H1 (cell line): ENCODE measurements around the gene SCYGR1. TPM values are rescaled to one million over a fixed set of nuclear protein-coding genes. Genes with fewer than 3 reads are reported as not detected.

ENCODE experiments used
- CTCF ChIA-PET: fragments of 300-600 bp; sonication (Branson Sonifier 250); formaldehyde crosslinking; loops from one replicate; lab custom pipeline; 2021; ENCODE audit not compliant: partially characterized antibody; lab: Charles Lee
- POLR2A ChIA-PET: fragments of 300-600 bp; sonication (Branson Sonifier 250); formaldehyde crosslinking; loops from one replicate; lab custom pipeline; 2021; ENCODE audit warnings: inconsistent platforms; ENCODE audit not compliant: partially characterized antibody; lab: Charles Lee
- DNase-seq, 2 experiments: peaks; one replicate each; pipeline versions ENCODE4 v3.0.0 to v3.0.0-alpha.2; 2010 to 2022; ENCODE audit warnings: low spot score in 2 of 2, low read depth in 1 of 2, mixed read lengths in 1 of 2
- FAIRE-seq: peaks from 2 replicates; lab custom pipeline; 2011; peaks lifted over from hg19 to GRCh38; lab: Jason Lieb, UNC
- H2AFZ ChIP-seq: 2 replicates; pipeline ENCODE4 v1.8.1; 2012; ENCODE audit warnings: low read length, inconsistent platforms
- H2AK5ac ChIP-seq: 2 replicates; pipeline ENCODE4 v1.6.1; 2013; ENCODE audit warnings: low read depth, low read length
- H2BK120ac ChIP-seq: replicated peaks from 2 replicates; pipeline ENCODE3; 2013; ENCODE audit warnings: low read depth, low read length, inconsistent platforms
- H2BK12ac ChIP-seq: 2 replicates; pipeline ENCODE4 v1.6.1; 2013; ENCODE audit warnings: low read depth, low read length
- H2BK15ac ChIP-seq: 2 replicates; pipeline ENCODE4 v1.6.1; 2013; ENCODE audit warnings: low read length
- H2BK20ac ChIP-seq: 2 replicates; pipeline ENCODE4 v1.6.1; 2013; ENCODE audit warnings: low read length
- H2BK5ac ChIP-seq: 2 replicates; pipeline ENCODE4 v1.6.1; 2013; ENCODE audit warnings: low read depth, low read length
- H3K14ac ChIP-seq: 2 replicates; pipeline ENCODE4 v1.6.1; 2013; ENCODE audit warnings: inconsistent platforms; ENCODE audit not compliant: insufficient read length
- H3K18ac ChIP-seq: 2 replicates; pipeline ENCODE4 v1.6.1; 2013; ENCODE audit warnings: low read length; ENCODE audit errors: extremely low read depth
- H3K23ac ChIP-seq: 2 replicates; pipeline ENCODE4 v1.6.1; 2013; ENCODE audit warnings: inconsistent platforms; ENCODE audit not compliant: insufficient read length
- H3K23me2 ChIP-seq: 2 replicates; pipeline ENCODE4 v1.6.1; 2013; ENCODE audit warnings: low read depth, low read length
- H3K27ac ChIP-seq: 2 replicates; pipeline ENCODE4 v1.6.1; 2011; ENCODE audit warnings: low read depth, low read length, inconsistent platforms
- H3K27me3 ChIP-seq, 4 experiments: replicated peaks in 1 of 4; 1 replicate in 1 of 4; 2 replicates in 3 of 4; pipeline versions ENCODE4 v1.6.1 to v1.8.1; 2011 to 2013; ENCODE audit warnings: low read length in 3 of 4, mild to moderate bottlenecking in 3 of 4, inconsistent platforms in 2 of 4, mixed read lengths in 2 of 4, moderate library complexity in 1 of 4; ENCODE audit not compliant: control insufficient read depth in 3 of 4, insufficient read depth in 3 of 4; ENCODE audit errors: extremely low read depth in 1 of 4
- H3K36me3 ChIP-seq, 4 experiments: 2 replicates each; pipeline versions ENCODE4 v1.6.1 to v1.8.1; 2011 to 2013; ENCODE audit warnings: mild to moderate bottlenecking in 4 of 4, low read length in 3 of 4, moderate library complexity in 2 of 4, control low read depth in 1 of 4, inconsistent platforms in 1 of 4; ENCODE audit not compliant: insufficient read depth in 4 of 4, control insufficient read depth in 2 of 4
- H3K4ac ChIP-seq: replicated peaks from 2 replicates; pipeline ENCODE3; 2013; ENCODE audit warnings: low read length, low read depth, mixed read lengths, inconsistent platforms; ENCODE audit not compliant: insufficient read length
- H3K4me1 ChIP-seq, 4 experiments: replicated peaks in 1 of 4; 1 replicate in 1 of 4; 2 replicates in 3 of 4; pipeline versions ENCODE4 v1.6.1 to v1.8.1; 2011 to 2013; ENCODE audit warnings: low read length in 3 of 4, inconsistent platforms in 2 of 4, mixed read lengths in 1 of 4; ENCODE audit not compliant: insufficient read depth in 4 of 4, control insufficient read depth in 3 of 4
- H3K4me2 ChIP-seq, 2 experiments: 2 replicates each; pipeline versions ENCODE4 v1.6.1 to v1.8.1; 2011 to 2013; ENCODE audit warnings: low read depth in 2 of 2, low read length in 2 of 2, control low read depth in 1 of 2, inconsistent platforms in 1 of 2, mild to moderate bottlenecking in 1 of 2; ENCODE audit not compliant: insufficient read depth in 1 of 2
- H3K4me3 ChIP-seq, 4 experiments: fragments of 200-600, 300-600 bp in 1 of 4; sonication (generic), shearing (Covaris generic), sonication (Bioruptor Twin) in 1 of 4; 2 replicates each; pipeline versions ENCODE4 v1.5.1 to v1.8.1; 2011 to 2016; ENCODE audit warnings: low read length in 4 of 4, low read depth in 3 of 4, control low read depth in 2 of 4, inconsistent platforms in 2 of 4, mild to moderate bottlenecking in 2 of 4, mixed read lengths in 1 of 4, moderate library complexity in 1 of 4; ENCODE audit not compliant: insufficient read depth in 2 of 4; ENCODE audit errors: extremely low read depth in 1 of 4
- H3K56ac ChIP-seq: replicated peaks from 2 replicates; pipeline ENCODE3; 2013; ENCODE audit warnings: low read depth, mild to moderate bottlenecking, mixed read lengths, low read length, inconsistent platforms; ENCODE audit not compliant: insufficient read length
- H3K79me1 ChIP-seq: 2 replicates; pipeline ENCODE4 v1.6.1; 2013; ENCODE audit warnings: low read depth, low read length, control low read depth
- H3K79me2 ChIP-seq, 2 experiments: 2 replicates each; pipeline versions ENCODE4 v1.6.1 to v1.8.1; 2012 to 2013; ENCODE audit warnings: low read length in 2 of 2, mild to moderate bottlenecking in 2 of 2, inconsistent platforms in 1 of 2; ENCODE audit not compliant: insufficient read depth in 2 of 2, control insufficient read depth in 1 of 2
- H3K9ac ChIP-seq, 4 experiments: replicated peaks in 1 of 4; 1 replicate in 1 of 4; 2 replicates in 3 of 4; pipeline versions ENCODE4 v1.6.1 to v1.8.1; 2011 to 2013; ENCODE audit warnings: low read depth in 3 of 4, low read length in 3 of 4, control low read depth in 2 of 4, mild to moderate bottlenecking in 2 of 4, moderate library complexity in 2 of 4, inconsistent platforms in 1 of 4; ENCODE audit errors: extremely low read depth in 1 of 4
- H3K9me3 ChIP-seq, 2 experiments: 2 replicates each; pipeline versions ENCODE4 v1.6.1 to v1.8.1; 2012 to 2013; ENCODE audit warnings: mild to moderate bottlenecking in 2 of 2, moderate library complexity in 2 of 2, control low read depth in 1 of 2, inconsistent platforms in 1 of 2, low read depth in 1 of 2, low read length in 1 of 2, mixed read lengths in 1 of 2; ENCODE audit not compliant: insufficient read depth in 2 of 2
- H4K20me1 ChIP-seq, 2 experiments: replicated peaks in 1 of 2; 2 replicates each; pipeline versions ENCODE3 to v1.8.1; 2011 to 2013; ENCODE audit warnings: inconsistent platforms in 2 of 2, low read length in 2 of 2, mild to moderate bottlenecking in 1 of 2; ENCODE audit not compliant: insufficient read depth in 2 of 2, control insufficient read depth in 1 of 2
- H4K5ac ChIP-seq: 2 replicates; pipeline ENCODE4 v1.6.1; 2013; ENCODE audit warnings: low read length, low read depth, mixed read lengths, inconsistent platforms; ENCODE audit not compliant: insufficient read length
- H4K8ac ChIP-seq: 2 replicates; pipeline ENCODE4 v1.8.0; 2013; ENCODE audit warnings: mild to moderate bottlenecking, moderate library complexity, low read length, inconsistent platforms; ENCODE audit not compliant: insufficient read depth; ENCODE audit errors: extremely low read depth
- H4K91ac ChIP-seq: replicated peaks from 2 replicates; pipeline ENCODE3; 2013; ENCODE audit warnings: low read length, mixed read lengths, inconsistent platforms; ENCODE audit not compliant: insufficient read length
- CEBPB ChIP-seq: IDR thresholded peaks from 2 replicates; pipeline ENCODE4 v1.6.1; 2012; ENCODE audit warnings: low read depth, low read length
- CHD2 ChIP-seq: IDR thresholded peaks from 2 replicates; pipeline ENCODE4 v1.6.1; 2012; ENCODE audit warnings: low read length, improper control_type of control experiment
- EGR1 ChIP-seq: IDR thresholded peaks from 2 replicates; pipeline ENCODE4 v1.6.1; 2011; ENCODE audit warnings: low read depth, low read length, borderline replicate concordance
- HDAC2 ChIP-seq, 2 experiments: fragments of 300-600 bp in 1 of 2; sonication (generic) in 1 of 2; IDR thresholded peaks; 2 replicates each; pipeline ENCODE4 v1.6.1; 2011 to 2012; ENCODE audit warnings: low read depth in 2 of 2, low read length in 2 of 2, mild to moderate bottlenecking in 2 of 2, moderate library complexity in 2 of 2, borderline replicate concordance in 1 of 2, inconsistent platforms in 1 of 2
- NANOG ChIP-seq: IDR thresholded peaks from 2 replicates; pipeline ENCODE4 v1.6.1; 2011; ENCODE audit warnings: low read length, low read depth, mild to moderate bottlenecking, inconsistent platforms; ENCODE audit not compliant: insufficient read depth, poor library complexity, severe bottlenecking
- NRF1 ChIP-seq: IDR thresholded peaks from 2 replicates; pipeline ENCODE4 v1.6.1; 2011; ENCODE audit warnings: mild to moderate bottlenecking, low read depth, low read length, improper control_type of control experiment
- PHF8 ChIP-seq: fragments of 200-600 bp; sonication (generic); conservative IDR thresholded peaks from 2 replicates; pipeline ENCODE4 v1.7.1; 2012; ENCODE audit warnings: low read depth, mild to moderate bottlenecking, inconsistent platforms, low read length, moderate library complexity
- RAD21 ChIP-seq, 2 experiments: IDR thresholded peaks in 1 of 2; conservative IDR thresholded peaks in 1 of 2; 2 replicates each; pipeline ENCODE4 v1.6.1; 2011; ENCODE audit warnings: low read depth in 2 of 2, low read length in 2 of 2, improper control_type of control experiment in 1 of 2, inconsistent platforms in 1 of 2, mild to moderate bottlenecking in 1 of 2, moderate library complexity in 1 of 2
- RFX5 ChIP-seq: IDR thresholded peaks from 2 replicates; pipeline ENCODE4 v1.6.1; 2011; ENCODE audit warnings: low read depth, low read length, improper control_type of control experiment, borderline replicate concordance
- ZNF274 ChIP-seq: IDR thresholded peaks from 2 replicates; pipeline ENCODE4 v1.7.0; 2012; ENCODE audit warnings: low read length, borderline replicate concordance; ENCODE audit errors: extremely low read depth
- WGBS, 2 experiments: shearing (Covaris generic) in 1 of 2; methylation state at CpG; one replicate each; pipeline versions ENCODE4 v1.1.6 to v1.1.7; 2013 to 2015; ENCODE audit warnings: low lambda C conversion rate in 2 of 2, mixed read lengths in 2 of 2, inconsistent platforms in 1 of 2, low coverage in 1 of 2, missing lambda C conversion rate in 1 of 2; ENCODE audit not compliant: insufficient replicate concordance in 2 of 2, insufficient coverage in 1 of 2, insufficient read length in 1 of 2; ENCODE audit errors: extremely low coverage in 1 of 2, missing lambda C conversion rate in 1 of 2; 5-methylcytosine and 5-hydroxymethylcytosine counted together
- polyA plus RNA-seq, 7 experiments: library from polyadenylated mRNA; depleted of rRNA in 3 of 7; stranded (reverse) in 5 of 7; unstranded in 2 of 7; fragments of >200 nt in 5 of 7; fragments of 200-250 nt in 2 of 7; gene quantifications; 1 replicate in 5 of 7; 2 replicates in 1 of 7; 4 replicates in 1 of 7; pipeline versions ENCODE4 v1.2.1 to v1.2.3, GENCODE V29; 2011 to 2013; ENCODE audit warnings: missing spikeins in 2 of 7, mixed read lengths in 2 of 7
- total RNA-seq: library from RNA; stranded (reverse); fragmentation: NEBNext Ultra II Directional; extraction: Animal tissue kit (Norgen Biotek cat#: 25700); gene quantifications from 2 replicates; pipeline ENCODE4 v1.2.1, GENCODE V29; 2021
- TF ChIP-seq, protein P1 (sequence below): IDR thresholded peaks from 2 replicates; pipeline ENCODE4 v1.6.1; 2012; ENCODE audit warnings: low read length, inconsistent platforms

The SCYGR1 gene
- total and polyA plus RNA-seq, 2 of the 8 experiments (the other 6 are each of a cell fraction or from before 2014, with no cell fraction given), result not detected

DNA sequence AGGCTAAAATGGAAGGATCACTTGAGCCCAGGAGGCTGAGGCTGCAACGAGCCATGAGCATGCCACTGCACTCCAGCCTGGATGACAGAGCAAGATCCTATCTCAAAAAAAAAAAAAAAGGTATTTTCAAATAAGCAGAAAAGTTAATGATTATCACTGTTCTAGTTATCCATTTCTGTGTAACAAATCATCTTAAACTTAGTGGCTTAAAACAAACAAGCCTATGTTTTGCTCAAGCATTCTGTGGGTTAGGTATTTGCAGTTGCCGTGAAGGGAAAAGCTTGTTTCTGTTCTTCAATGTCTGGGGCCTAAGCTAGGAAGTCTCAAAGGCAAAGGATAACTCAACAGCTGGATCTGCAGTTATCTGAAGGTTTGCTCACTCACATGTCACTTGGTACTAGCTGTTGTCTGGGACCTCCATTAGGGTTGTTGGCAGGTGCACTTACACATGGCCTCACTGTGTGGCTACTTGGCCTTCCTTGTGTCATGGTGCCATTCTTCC, 48.6 kb downstream of the SCYGR1 start:
- Histone ChIP-seq H4K91ac (no peak overlapping the region), H3K79me2 (no peaks in the 10 kb centered on the region), H2AK5ac (no peak overlapping the region), H4K20me1 (peaks cover 0 to 3% of the 10 kb centered on the region in 2 experiments), H3K23ac (no peak overlapping the region), H3K4me2 (no peak overlapping the region), H3K23me2 (no peaks in the 10 kb centered on the region), H2BK120ac (no peak overlapping the region), H4K5ac (no peak overlapping the region), H4K8ac (no peak overlapping the region), H3K18ac (no peak overlapping the region), H2BK12ac (no peak overlapping the region), H3K4me1 (no peaks in the 10 kb centered on the region), H2BK20ac (no peak overlapping the region), H3K27me3 (no peaks in the 10 kb centered on the region), H3K9me3 (no peaks in the 10 kb centered on the region), H2AFZ (no peak overlapping the region), H3K36me3 (peaks cover 6 to 43% (median 8%) of the 10 kb centered on the region in 4 experiments; a peak in 6 of 8 replicates), H3K9ac (no peak overlapping the region), H3K56ac (no peak overlapping the region), H2BK5ac (no peak overlapping the region), H3K27ac (no peak overlapping the region), H3K14ac (no peak overlapping the region), H3K4me3 (no peak overlapping the region), H2BK15ac (no peak overlapping the region), H3K79me1 (no peaks in the 10 kb centered on the region), H3K4ac (no peak overlapping the region)
- ChIA-PET POLR2A (no interaction called here), CTCF (interaction anchor here (0.7 to 0.8 kb wide), 2 partner anchors 44 to 102 kb away, joined by 3 to 4 read pairs; no protein-coding TSS in a partner anchor)
- FAIRE-seq, result no peak
- 97% methylated on average over 2 of the region's 2 CpGs; no CpG with 5 or more reads in 1 of the 2 experiments for WGBS, 2 experiments
- no peak for DNase-seq
- TF ChIP-seq RAD21 (IDR thresholded peaks at IDR 0.05 in 1 of 2, conservative IDR thresholded peaks at IDR 0.05 in 1 of 2; ENCODE audit: low read depth in 2 of 2, low read length in 2 of 2) (no peak), EGR1 (no peak), NRF1 (no peak), ZNF274 (no peak), RFX5 (no peak), PHF8 (no peak), NANOG (no peak), CHD2 (no peak), CEBPB (no peak), HDAC2 (IDR thresholded peaks at IDR 0.05; ENCODE audit: borderline replicate concordance in 1 of 2, low read depth in 2 of 2, low read length in 2 of 2) (no peak)
- TF ChIP-seq, protein P1, sequence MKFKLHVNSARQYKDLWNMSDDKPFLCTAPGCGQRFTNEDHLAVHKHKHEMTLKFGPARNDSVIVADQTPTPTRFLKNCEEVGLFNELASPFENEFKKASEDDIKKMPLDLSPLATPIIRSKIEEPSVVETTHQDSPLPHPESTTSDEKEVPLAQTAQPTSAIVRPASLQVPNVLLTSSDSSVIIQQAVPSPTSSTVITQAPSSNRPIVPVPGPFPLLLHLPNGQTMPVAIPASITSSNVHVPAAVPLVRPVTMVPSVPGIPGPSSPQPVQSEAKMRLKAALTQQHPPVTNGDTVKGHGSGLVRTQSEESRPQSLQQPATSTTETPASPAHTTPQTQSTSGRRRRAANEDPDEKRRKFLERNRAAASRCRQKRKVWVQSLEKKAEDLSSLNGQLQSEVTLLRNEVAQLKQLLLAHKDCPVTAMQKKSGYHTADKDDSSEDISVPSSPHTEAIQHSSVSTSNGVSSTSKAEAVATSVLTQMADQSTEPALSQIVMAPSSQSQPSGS, result no peak
